Lung (tissue), 12 donors: ENCODE results near the gene CENPP. TPM values are rescaled to one million over a fixed set of nuclear protein-coding genes. Genes with fewer than 3 reads are reported as not detected.

ENCODE experiments used
- ATAC-seq: fragments of 200-7000 bp; cut with Tn5 transposase; one replicate; pipeline ENCODE4 v1.9.1; 2020; ENCODE audit warnings: moderate number of reproducible peaks; ENCODE audit not compliant: insufficient read depth, low FRiP score
- DNase-seq, 3 donors: peaks; one replicate each; pipeline ENCODE4 v3.0.0-alpha.2; 2013 to 2017
- H3K27ac ChIP-seq, 2 donors: one replicate each; pipeline ENCODE4 v1.5.1; 2013; ENCODE audit warnings: mild to moderate bottlenecking in 2 of 2, moderate library complexity in 2 of 2, control low read depth in 1 of 2, inconsistent platforms in 1 of 2, low read depth in 1 of 2, low read length in 1 of 2
- H3K27me3 ChIP-seq, 3 donors: one replicate each; pipeline ENCODE4 v1.5.1; 2013; ENCODE audit warnings: low read length in 2 of 3; ENCODE audit not compliant: control insufficient read depth in 3 of 3, insufficient read depth in 3 of 3
- H3K36me3 ChIP-seq, 4 donors: one replicate each; pipeline ENCODE4 v1.5.1; 2013; ENCODE audit warnings: low read length in 4 of 4, mild to moderate bottlenecking in 1 of 4, moderate library complexity in 1 of 4; ENCODE audit not compliant: control insufficient read depth in 4 of 4, insufficient read depth in 4 of 4
- H3K4me1 ChIP-seq, 5 donors: one replicate each; pipeline ENCODE4 v1.5.1; 2013; ENCODE audit warnings: low read length in 5 of 5, mild to moderate bottlenecking in 2 of 5, moderate library complexity in 1 of 5; ENCODE audit not compliant: control insufficient read depth in 5 of 5, insufficient read depth in 5 of 5
- H3K4me3 ChIP-seq: one replicate; pipeline ENCODE4 v1.5.1; 2013; ENCODE audit warnings: mild to moderate bottlenecking, control low read depth, moderate library complexity
- H3K9ac ChIP-seq, 2 donors: one replicate each; pipeline ENCODE4 v1.5.1; 2013; ENCODE audit warnings: low read length in 2 of 2, control low read depth in 1 of 2; ENCODE audit not compliant: insufficient read depth in 1 of 2
- H3K9me3 ChIP-seq, 4 donors: one replicate each; pipeline ENCODE4 v1.5.1; 2013; ENCODE audit warnings: low read length in 3 of 4, mild to moderate bottlenecking in 1 of 4, moderate library complexity in 1 of 4; ENCODE audit not compliant: control insufficient read depth in 4 of 4, insufficient read depth in 3 of 4
- WGBS, 2 donors: extraction: QIAGEN DNeasy Blood & Tissue Kit; methylation state at CpG; one replicate each; pipeline ENCODE4 v1.1.7; 2013; 5-methylcytosine and 5-hydroxymethylcytosine counted together
- polyA plus RNA-seq, 2 donors: library from polyadenylated mRNA; stranded (reverse); fragments of 200-250 nt; gene quantifications; one replicate each; pipeline ENCODE4 v1.2.1, GENCODE V29; 2013
- total RNA-seq, 2 donors: library from RNA; depleted of rRNA in 1 of 2; stranded (reverse); fragments of >200 nt in 1 of 2; gene quantifications; one replicate each; pipeline ENCODE4 v1.2.1, GENCODE V29; 2014 to 2021
- TF ChIP-seq, protein P1 (sequence below): IDR thresholded peaks from 2 replicates; pipeline ENCODE4 v1.5.1; 2012; ENCODE audit warnings: mild to moderate bottlenecking; ENCODE audit errors: control extremely low read depth, extremely low read depth
- donor health status: control.
- donor health status: control.
- donor health status: Bipolar disorder and iron deficiency.
- donor health status: healthy.
- donor health status: DM: yes; HTN: yes; CAD: no.

The CENPP gene
- total and polyA plus RNA-seq, 4 donors = 1.2 to 11.8 (median 2.9) TPM

DNA sequence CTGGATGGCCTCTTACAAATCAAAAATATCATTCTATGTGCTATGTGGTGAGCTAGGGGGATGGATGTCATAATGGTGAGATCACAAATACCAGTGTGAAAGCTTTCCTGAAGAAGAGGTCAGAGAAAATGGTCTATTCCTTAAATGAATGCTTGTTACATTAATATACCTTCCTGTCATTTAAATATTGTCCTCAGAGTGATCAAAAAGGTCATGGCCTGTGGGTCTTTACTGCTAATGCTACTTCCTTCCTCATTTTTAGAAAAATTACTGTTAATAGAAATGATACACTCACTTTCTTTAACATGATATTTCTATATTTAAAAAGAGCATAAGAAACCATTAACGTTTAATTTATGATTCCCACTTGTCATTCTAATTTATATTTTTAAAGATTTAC is 88.8 kb downstream of the CENPP start:
- WGBS, 2 donors = 41 to 56% methylated on average over 1 of the region's 1 CpG
- ATAC-seq = no peak
- no peaks in the 10 kb centered on the region for H3K36me3 ChIP-seq
- peak overlapping the region in 1 of 2 donors; percentile 21 for H3K9ac ChIP-seq
- DNase-seq = no peak
- H3K27me3 ChIP-seq = no peaks in the 10 kb centered on the region
- H3K4me3 ChIP-seq = no peak overlapping the region
- peaks cover 0 to 8% (median 0%) of the 10 kb centered on the region in 5 donors for H3K4me1 ChIP-seq
- TF ChIP-seq, protein P1, sequence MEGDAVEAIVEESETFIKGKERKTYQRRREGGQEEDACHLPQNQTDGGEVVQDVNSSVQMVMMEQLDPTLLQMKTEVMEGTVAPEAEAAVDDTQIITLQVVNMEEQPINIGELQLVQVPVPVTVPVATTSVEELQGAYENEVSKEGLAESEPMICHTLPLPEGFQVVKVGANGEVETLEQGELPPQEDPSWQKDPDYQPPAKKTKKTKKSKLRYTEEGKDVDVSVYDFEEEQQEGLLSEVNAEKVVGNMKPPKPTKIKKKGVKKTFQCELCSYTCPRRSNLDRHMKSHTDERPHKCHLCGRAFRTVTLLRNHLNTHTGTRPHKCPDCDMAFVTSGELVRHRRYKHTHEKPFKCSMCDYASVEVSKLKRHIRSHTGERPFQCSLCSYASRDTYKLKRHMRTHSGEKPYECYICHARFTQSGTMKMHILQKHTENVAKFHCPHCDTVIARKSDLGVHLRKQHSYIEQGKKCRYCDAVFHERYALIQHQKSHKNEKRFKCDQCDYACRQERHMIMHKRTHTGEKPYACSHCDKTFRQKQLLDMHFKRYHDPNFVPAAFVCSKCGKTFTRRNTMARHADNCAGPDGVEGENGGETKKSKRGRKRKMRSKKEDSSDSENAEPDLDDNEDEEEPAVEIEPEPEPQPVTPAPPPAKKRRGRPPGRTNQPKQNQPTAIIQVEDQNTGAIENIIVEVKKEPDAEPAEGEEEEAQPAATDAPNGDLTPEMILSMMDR = no peak
- no peaks in the 10 kb centered on the region for H3K9me3 ChIP-seq
- H3K27ac ChIP-seq = no peak overlapping the region

DNA sequence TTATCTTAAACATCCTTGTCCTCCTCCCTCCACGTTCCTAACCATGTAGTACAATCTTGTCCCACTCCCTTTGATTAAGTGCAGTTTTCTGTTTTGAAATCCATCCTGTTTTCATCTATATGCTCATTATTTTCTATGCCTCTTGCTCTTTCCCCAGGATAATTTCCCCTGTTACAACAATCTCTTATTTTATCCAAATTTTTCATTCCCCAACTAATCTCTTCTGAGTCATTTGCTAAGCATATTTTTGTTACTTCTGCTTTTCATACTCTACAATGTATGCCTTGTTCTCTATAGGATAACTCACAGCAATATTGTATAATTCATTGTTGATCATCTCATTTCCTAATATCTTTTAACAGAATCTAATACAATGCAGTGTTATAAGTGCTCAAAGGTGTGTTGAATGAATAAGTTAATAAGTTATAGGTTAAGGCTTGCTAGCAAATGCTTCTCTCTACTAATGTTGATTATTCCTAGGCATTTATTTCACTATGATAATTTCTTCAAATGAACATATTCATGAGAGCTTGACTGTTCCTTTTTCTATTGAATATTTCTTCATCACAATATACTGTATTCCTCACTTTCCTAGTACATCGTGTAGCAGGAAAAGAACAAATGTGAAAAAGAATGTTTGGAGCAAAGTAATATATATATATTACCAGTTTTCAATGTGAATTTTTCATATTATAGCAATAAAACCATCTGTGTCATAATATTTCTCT is 97.0 kb downstream of the CENPP start:
- Histone ChIP-seq H3K4me3 (no peak overlapping the region), H3K9ac (peak overlapping the region in 1 of 2 donors; percentile 38), H3K27me3 (no peaks in the 10 kb centered on the region), H3K4me1 (peaks cover 0 to 37% (median 9%) of the 10 kb centered on the region in 5 donors), H3K36me3 (no peaks in the 10 kb centered on the region), H3K9me3 (no peaks in the 10 kb centered on the region), H3K27ac (no peak overlapping the region)
- 82 to 88% methylated on average over 2 of the region's 2 CpGs for WGBS, 2 donors
- TF ChIP-seq, protein P1 = no peak
- DNase-seq = no peak
- no peak for ATAC-seq

DNA sequence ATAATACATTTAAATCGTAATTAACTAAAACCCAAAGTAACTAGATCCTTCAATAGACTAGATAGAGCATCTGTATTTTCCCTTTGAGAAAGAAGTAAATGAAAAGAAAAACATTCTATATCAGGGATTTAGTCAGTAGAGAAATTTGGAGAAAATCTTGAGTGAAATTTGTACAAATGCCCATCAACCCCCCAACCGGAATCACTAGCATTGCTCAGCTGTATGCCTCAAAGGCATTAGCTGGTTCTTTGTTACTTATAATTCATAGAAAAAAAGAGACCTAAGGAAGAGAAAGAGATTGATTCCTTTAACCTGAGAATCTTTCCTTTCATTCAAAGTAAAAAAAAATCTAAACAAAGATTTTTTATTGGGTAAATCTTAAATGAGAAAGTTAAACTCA is 97.9 kb downstream of the CENPP start:
- H3K4me1 ChIP-seq = peaks cover 0 to 37% (median 9%) of the 10 kb centered on the region in 5 donors
- WGBS, 2 donors = 85 to 91% methylated on average over 2 of the region's 2 CpGs
- peak overlapping the region in 1 of 2 donors; percentile 54 for H3K9ac ChIP-seq
- H3K27ac ChIP-seq = no peak overlapping the region
- DNase-seq = no peak
- TF ChIP-seq, protein P1 = no peak
- no peaks in the 10 kb centered on the region for H3K36me3 ChIP-seq
- H3K9me3 ChIP-seq = no peaks in the 10 kb centered on the region
- no peak overlapping the region for H3K4me3 ChIP-seq
- no peak for ATAC-seq
- H3K27me3 ChIP-seq = no peaks in the 10 kb centered on the region

DNA sequence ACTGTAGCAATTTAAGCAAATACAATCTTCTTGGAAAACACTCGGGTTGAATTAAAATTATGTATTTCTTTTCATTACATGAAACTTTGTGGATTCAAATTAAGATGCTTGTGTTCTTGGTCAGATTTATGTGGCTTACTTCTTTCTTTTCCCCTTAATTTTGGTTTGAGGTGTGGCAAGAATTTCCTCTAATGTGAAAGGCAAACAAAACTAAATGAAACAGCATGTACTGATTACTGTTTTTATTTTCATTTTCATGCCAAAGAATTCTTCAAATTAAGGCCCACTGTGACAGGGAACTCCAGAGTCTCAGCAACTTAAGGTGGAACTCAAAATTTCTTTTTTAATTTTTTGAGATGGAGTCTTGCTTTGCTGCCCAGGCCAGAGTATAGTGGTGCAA is 98.6 kb downstream of the CENPP start, which contains the start of gene OMD:
OMD (minus strand) TSS at position 132 of the 400 bp plus-strand sequence. CDS start 6,913 bp downstream, outside the sequence.
- TF ChIP-seq, protein P1 = no peak
- DNase-seq = peak in 2 of 3 donors; percentile 50 to 56
- Histone ChIP-seq H3K27ac (no peak within 1 kb of the TSS), H3K36me3 (no peaks in the 10 kb centered on the region), H3K9ac (peak within 1 kb of the TSS in 1 of 2 donors; percentile 54), H3K4me3 (no peak within 1 kb of the TSS), H3K27me3 (no peaks in the 10 kb centered on the region), H3K4me1 (peaks cover 0 to 37% (median 9%) of the 10 kb centered on the region in 5 donors), H3K9me3 (no peaks in the 10 kb centered on the region)
- no peak for ATAC-seq
- 61 to 81% methylated on average over 1 of the region's 1 CpG for whole genome bisulfite sequencing, 2 donors
